ENCODE results near the gene HOXB7.

The HOXB7 gene

DNA sequence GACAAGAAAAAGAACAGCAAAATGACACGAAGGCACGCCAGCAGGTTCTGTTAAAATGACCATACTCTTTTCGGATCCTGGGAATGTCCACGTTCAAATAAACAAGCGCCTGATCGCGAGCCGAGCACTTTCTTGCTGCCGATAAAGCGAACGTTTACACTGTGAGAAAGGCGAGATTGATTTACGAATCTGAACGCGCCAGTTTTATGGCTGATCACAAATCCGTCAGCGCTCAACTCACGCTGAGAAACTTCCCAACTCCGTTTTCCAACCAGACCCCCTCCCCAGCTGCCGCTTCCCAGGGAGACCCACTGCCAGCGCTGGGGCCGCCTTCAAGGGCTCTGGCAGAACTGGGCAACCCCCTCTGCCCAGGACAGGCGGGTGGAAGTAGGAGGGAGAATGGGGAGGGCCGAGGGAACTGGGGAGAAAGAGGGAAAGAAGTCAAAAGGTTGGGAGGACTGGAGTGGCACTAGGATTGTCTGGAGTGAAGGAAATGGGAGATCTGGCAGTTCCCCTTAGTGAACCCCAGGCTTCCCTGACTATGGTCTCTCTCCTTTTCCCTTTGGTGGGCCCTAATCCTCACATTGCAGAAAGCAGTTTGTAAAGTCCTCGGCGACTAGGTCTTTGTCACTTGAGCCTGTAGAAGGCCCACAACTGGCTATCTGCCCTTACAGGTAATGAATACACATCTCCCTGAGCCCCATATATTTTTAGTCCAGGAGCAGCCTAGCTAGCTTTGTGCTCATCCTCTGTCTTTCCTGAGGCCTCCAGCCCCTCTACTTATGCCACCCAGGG lies 39.6 kb downstream of the HOXB7 start:
- Histone ChIP-seq H3K4me1 (ENCODE audit: control extremely low read depth in 1 of 4, control insufficient read depth in 4 of 4, insufficient read depth in 4 of 4, low read length in 3 of 4) (peaks cover 0 to 100% (median 64%) of the 10 kb centered on the region in 4 experiments), H3K27me3 (replicated peaks in 2 of 5; ENCODE audit: control insufficient read depth in 4 of 5, insufficient read depth in 5 of 5, low read length in 4 of 5) (no peaks in the 10 kb centered on the region), H3K27ac (ENCODE audit: insufficient read depth in 1 of 2, low read depth in 1 of 2, low read length in 2 of 2, poor library complexity in 1 of 2, severe bottlenecking in 2 of 2) (no peak overlapping the region), H3K4me3 (ENCODE audit: control insufficient read depth in 1 of 7, extremely low read depth in 1 of 7, insufficient read depth in 4 of 7, low read depth in 2 of 7, low read length in 6 of 7) (peak overlapping the region in 3 of 7 experiments; percentile 19 to 47 (median 28)), H3K9me3 (ENCODE audit: control extremely low read depth in 1 of 5, control insufficient read depth in 4 of 5, insufficient read depth in 2 of 5, low read depth in 1 of 5, low read length in 4 of 5) (no peaks in the 10 kb centered on the region), H3K36me3 (ENCODE audit: control insufficient read depth in 4 of 4, insufficient read depth in 4 of 4, low read length in 3 of 4) (peaks cover 0 to 40% (median 17%) of the 10 kb centered on the region in 4 experiments)
- ChIA-PET CTCF (interaction anchor here (1.0 to 1.5 kb wide), 2 partner anchors 9 to 22 kb away, joined by 3 to 9 read pairs; no protein-coding TSS in a partner anchor), POLR2A (no interaction called here)
- WGBS (ENCODE audit: insufficient coverage), result 37% methylated on average over 21 of the region's 26 CpGs
- DNase-seq, result no peak

DNA sequence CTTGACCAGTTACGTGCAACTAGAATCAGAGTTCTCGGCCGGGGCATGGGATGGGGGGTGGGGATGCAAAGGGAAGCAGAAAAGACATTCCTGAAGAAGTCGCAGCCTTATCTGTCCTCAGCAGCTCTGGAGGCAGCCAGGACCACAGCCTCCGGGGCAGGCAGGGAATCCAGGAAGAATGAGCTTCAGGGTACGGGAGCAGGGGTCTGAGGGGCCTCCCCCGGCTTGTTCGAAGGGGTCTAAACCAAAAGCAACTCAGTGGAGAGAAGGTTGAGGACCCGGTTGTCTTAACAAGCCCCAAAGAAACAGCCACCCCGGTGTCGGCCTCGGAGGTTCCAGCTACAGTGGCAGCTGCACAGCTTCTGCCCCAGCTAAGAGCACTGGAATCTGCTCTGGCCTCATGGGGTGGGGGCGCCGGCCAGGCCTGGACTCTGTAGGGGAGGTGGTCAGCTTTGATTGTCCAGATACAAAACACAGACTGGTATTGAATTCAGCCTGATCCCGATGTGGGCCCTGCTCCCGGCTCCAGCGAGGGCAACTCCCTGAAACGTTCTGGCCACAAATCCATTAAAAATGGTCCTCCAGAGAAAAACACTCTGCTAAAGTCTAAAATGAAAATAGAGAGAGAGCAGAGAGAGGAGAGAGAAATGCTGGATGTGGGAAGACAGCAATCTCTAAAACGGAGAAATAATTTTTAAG lies 40.3 kb downstream of the HOXB7 start:
- no peak for DNase-seq
- Histone ChIP-seq H3K4me1 (ENCODE audit: control extremely low read depth in 1 of 4, control insufficient read depth in 4 of 4, insufficient read depth in 4 of 4, low read length in 3 of 4) (peaks cover 0 to 100% (median 60%) of the 10 kb centered on the region in 4 experiments), H3K9me3 (ENCODE audit: control extremely low read depth in 1 of 5, control insufficient read depth in 4 of 5, insufficient read depth in 2 of 5, low read depth in 1 of 5, low read length in 4 of 5) (no peaks in the 10 kb centered on the region), H3K36me3 (ENCODE audit: control insufficient read depth in 4 of 4, insufficient read depth in 4 of 4, low read length in 3 of 4) (peaks cover 0 to 41% (median 20%) of the 10 kb centered on the region in 4 experiments), H3K27ac (ENCODE audit: insufficient read depth in 1 of 2, low read depth in 1 of 2, low read length in 2 of 2, poor library complexity in 1 of 2, severe bottlenecking in 2 of 2) (no peak overlapping the region), H3K4me3 (ENCODE audit: control insufficient read depth in 1 of 7, extremely low read depth in 1 of 7, insufficient read depth in 4 of 7, low read depth in 2 of 7, low read length in 6 of 7) (peak overlapping the region in 3 of 7 experiments; percentile 19 to 47 (median 28)), H3K27me3 (replicated peaks in 2 of 5; ENCODE audit: control insufficient read depth in 4 of 5, insufficient read depth in 5 of 5, low read length in 4 of 5) (no peaks in the 10 kb centered on the region)
- ChIA-PET POLR2A (interaction anchor here (0.5 to 0.7 kb wide), 2 partner anchors 10 to 224 kb away, joined by 3 read pairs; no protein-coding TSS in a partner anchor), CTCF (interaction anchor here (0.9 to 1.5 kb wide), 3 partner anchors 9 to 24 kb away, joined by 3 to 9 read pairs (median 3); no protein-coding TSS in a partner anchor)
- 32% methylated on average over 9 of the region's 19 CpGs for WGBS (ENCODE audit: insufficient coverage)

DNA sequence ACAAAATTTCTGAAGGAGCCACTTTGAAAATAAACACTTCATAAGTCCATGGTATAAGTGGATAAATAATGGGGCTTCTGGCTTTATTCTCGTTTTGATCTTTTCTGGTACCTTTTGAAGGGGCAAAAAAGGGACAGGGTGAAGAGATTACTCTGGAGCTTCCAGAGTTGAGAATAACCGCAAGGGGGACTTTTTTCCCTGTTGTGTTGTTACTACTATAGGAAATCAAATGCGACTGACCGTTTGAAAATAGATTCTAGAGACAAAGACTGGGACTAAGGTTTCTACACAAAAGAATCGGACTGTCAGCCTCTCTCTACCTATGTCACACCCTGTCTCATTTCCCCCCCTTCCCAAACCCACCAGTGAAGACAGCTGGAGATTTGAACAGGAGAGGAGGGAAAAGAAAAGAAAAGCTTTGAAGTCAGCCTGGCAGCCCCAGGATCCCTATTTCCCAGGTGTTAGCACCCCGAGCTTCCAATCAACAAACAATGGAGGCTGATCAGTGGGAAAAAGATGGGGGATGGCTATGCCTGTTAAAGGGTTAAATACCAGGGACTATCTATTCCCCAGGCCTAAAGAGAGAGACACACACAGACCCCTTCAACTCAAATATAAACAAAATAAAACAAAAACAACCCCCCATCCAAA lies 41.0 kb downstream of the HOXB7 start:
- no peaks in the 10 kb centered on the region for H3K9me3 ChIP-seq (ENCODE audit: control extremely low read depth in 1 of 5, control insufficient read depth in 4 of 5, insufficient read depth in 2 of 5, low read depth in 1 of 5, low read length in 4 of 5)
- 61% methylated on average over 2 of the region's 6 CpGs for WGBS (ENCODE audit: insufficient coverage)
- peak overlapping the region in 1 of 7 experiments; percentile 1 for H3K4me3 ChIP-seq (ENCODE audit: control insufficient read depth in 1 of 7, extremely low read depth in 1 of 7, insufficient read depth in 4 of 7, low read depth in 2 of 7, low read length in 6 of 7)
- H3K27ac ChIP-seq (ENCODE audit: insufficient read depth in 1 of 2, low read depth in 1 of 2, low read length in 2 of 2, poor library complexity in 1 of 2, severe bottlenecking in 2 of 2), result no peak overlapping the region
- no peak for DNase-seq
- H3K27me3 ChIP-seq (replicated peaks in 2 of 5; ENCODE audit: control insufficient read depth in 4 of 5, insufficient read depth in 5 of 5, low read length in 4 of 5), result no peaks in the 10 kb centered on the region
- POLR2A ChIA-PET, result interaction anchor here (0.5 to 0.7 kb wide), 2 partner anchors 11 to 223 kb away, joined by 3 read pairs; no protein-coding TSS in a partner anchor
- H3K36me3 ChIP-seq (ENCODE audit: control insufficient read depth in 4 of 4, insufficient read depth in 4 of 4, low read length in 3 of 4), result peaks cover 0 to 47% (median 19%) of the 10 kb centered on the region in 4 experiments
- peaks cover 0 to 100% (median 63%) of the 10 kb centered on the region in 4 experiments for H3K4me1 ChIP-seq (ENCODE audit: control extremely low read depth in 1 of 4, control insufficient read depth in 4 of 4, insufficient read depth in 4 of 4, low read length in 3 of 4)
- CTCF ChIA-PET, result interaction anchor here (0.9 to 1.6 kb wide), 4 partner anchors 8 to 23 kb away, joined by 3 to 9 read pairs (median 4); no protein-coding TSS in a partner anchor

DNA sequence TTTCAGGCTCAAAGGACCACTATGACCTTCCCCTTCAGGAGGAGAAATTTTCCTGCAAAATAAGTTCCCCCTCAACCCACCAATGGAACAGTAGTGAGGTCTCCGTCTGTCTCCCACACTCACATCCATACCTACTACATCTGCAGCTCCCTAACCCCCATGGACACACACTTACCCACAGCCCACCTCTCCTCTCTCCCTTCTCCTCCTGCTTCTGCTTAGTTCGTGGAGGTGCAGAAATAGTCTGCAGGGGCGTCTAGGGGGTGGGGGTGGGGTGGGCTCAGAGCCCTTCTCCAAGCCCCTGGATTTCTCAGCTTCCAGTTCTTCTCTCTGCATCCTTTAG lies 41.6 kb downstream of the HOXB7 start:
- ChIA-PET POLR2A (no interaction called here), CTCF (interaction anchor here (1.6 kb wide), 1 partner anchor 24 kb away, joined by 6 read pairs; no protein-coding TSS in a partner anchor)
- peaks cover 0 to 52% (median 18%) of the 10 kb centered on the region in 4 experiments for H3K36me3 ChIP-seq (ENCODE audit: control insufficient read depth in 4 of 4, insufficient read depth in 4 of 4, low read length in 3 of 4)
- H3K4me1 ChIP-seq (ENCODE audit: control extremely low read depth in 1 of 4, control insufficient read depth in 4 of 4, insufficient read depth in 4 of 4, low read length in 3 of 4), result peaks cover 0 to 99% (median 63%) of the 10 kb centered on the region in 4 experiments
- H3K27me3 ChIP-seq (replicated peaks in 2 of 5; ENCODE audit: control insufficient read depth in 4 of 5, insufficient read depth in 5 of 5, low read length in 4 of 5), result no peaks in the 10 kb centered on the region
- H3K4me3 ChIP-seq (ENCODE audit: control insufficient read depth in 1 of 7, extremely low read depth in 1 of 7, insufficient read depth in 4 of 7, low read depth in 2 of 7, low read length in 6 of 7), result peak overlapping the region in 4 of 7 experiments; percentile 12 to 65 (median 42)
- no peaks in the 10 kb centered on the region for H3K9me3 ChIP-seq (ENCODE audit: control extremely low read depth in 1 of 5, control insufficient read depth in 4 of 5, insufficient read depth in 2 of 5, low read depth in 1 of 5, low read length in 4 of 5)
- no CpG with 5 or more reads among the region's 3 CpGs for WGBS (ENCODE audit: insufficient coverage)
- H3K27ac ChIP-seq (ENCODE audit: insufficient read depth in 1 of 2, low read depth in 1 of 2, low read length in 2 of 2, poor library complexity in 1 of 2, severe bottlenecking in 2 of 2), result no peak overlapping the region
- no peak for DNase-seq

DNA sequence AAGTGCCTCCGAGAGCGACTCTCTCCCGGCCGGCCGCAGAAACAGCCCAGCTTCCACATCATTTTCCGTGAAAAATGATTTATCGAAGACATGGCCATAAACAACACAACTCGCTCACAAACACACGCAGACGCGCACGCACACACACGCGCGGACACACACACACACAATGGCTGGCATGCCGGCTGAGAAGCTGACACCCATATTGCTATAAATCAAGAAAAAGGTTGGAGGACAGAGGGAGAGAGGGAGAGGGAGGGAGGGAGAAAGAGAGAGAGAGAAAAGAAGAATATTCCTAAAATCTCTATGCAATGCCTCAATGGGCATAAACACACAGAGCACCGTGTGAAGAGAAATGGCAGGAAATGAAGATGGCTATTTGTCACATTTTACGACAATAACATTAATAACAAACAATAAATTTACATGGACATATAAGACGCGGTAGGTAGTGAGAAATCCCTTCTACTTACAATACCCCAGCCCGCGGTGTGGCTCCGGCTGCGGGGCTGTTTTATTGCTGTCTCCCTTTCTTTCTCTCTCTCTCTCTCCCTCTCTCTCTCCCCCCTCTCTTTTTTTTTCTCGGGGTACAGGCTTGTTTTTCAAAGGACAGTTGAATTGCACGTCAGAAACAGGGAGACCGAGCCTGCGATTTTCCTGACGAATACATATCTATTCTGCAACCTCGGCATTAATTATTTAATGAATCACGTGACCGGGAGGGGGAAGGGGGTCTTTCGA lies 42.1 kb downstream of the HOXB7 start:
- CTCF ChIA-PET, result interaction anchor here (0.6 to 2.2 kb wide), 6 partner anchors 9 to 68 kb away, joined by 3 to 7 read pairs (median 5); partner anchors contain the start of gene HOXB4
- no peaks in the 10 kb centered on the region for H3K9me3 ChIP-seq (ENCODE audit: control extremely low read depth in 1 of 5, control insufficient read depth in 4 of 5, insufficient read depth in 2 of 5, low read depth in 1 of 5, low read length in 4 of 5)
- DNase-seq, result peak in 1 of 3 donors; percentile 63
- H3K27me3 ChIP-seq (replicated peaks in 2 of 5; ENCODE audit: control insufficient read depth in 4 of 5, insufficient read depth in 5 of 5, low read length in 4 of 5), result no peaks in the 10 kb centered on the region
- H3K36me3 ChIP-seq (ENCODE audit: control insufficient read depth in 4 of 4, insufficient read depth in 4 of 4, low read length in 3 of 4), result peaks cover 0 to 52% (median 18%) of the 10 kb centered on the region in 4 experiments
- peak overlapping the region in 5 of 7 experiments; percentile 17 to 65 (median 55) for H3K4me3 ChIP-seq (ENCODE audit: control insufficient read depth in 1 of 7, extremely low read depth in 1 of 7, insufficient read depth in 4 of 7, low read depth in 2 of 7, low read length in 6 of 7)
- no peak overlapping the region for H3K27ac ChIP-seq (ENCODE audit: insufficient read depth in 1 of 2, low read depth in 1 of 2, low read length in 2 of 2, poor library complexity in 1 of 2, severe bottlenecking in 2 of 2)
- peaks cover 0 to 98% (median 64%) of the 10 kb centered on the region in 4 experiments for H3K4me1 ChIP-seq (ENCODE audit: control extremely low read depth in 1 of 4, control insufficient read depth in 4 of 4, insufficient read depth in 4 of 4, low read length in 3 of 4)
- POLR2A ChIA-PET, result no interaction called here
- WGBS (ENCODE audit: insufficient coverage), result 9% methylated on average over 8 of the region's 33 CpGs

DNA sequence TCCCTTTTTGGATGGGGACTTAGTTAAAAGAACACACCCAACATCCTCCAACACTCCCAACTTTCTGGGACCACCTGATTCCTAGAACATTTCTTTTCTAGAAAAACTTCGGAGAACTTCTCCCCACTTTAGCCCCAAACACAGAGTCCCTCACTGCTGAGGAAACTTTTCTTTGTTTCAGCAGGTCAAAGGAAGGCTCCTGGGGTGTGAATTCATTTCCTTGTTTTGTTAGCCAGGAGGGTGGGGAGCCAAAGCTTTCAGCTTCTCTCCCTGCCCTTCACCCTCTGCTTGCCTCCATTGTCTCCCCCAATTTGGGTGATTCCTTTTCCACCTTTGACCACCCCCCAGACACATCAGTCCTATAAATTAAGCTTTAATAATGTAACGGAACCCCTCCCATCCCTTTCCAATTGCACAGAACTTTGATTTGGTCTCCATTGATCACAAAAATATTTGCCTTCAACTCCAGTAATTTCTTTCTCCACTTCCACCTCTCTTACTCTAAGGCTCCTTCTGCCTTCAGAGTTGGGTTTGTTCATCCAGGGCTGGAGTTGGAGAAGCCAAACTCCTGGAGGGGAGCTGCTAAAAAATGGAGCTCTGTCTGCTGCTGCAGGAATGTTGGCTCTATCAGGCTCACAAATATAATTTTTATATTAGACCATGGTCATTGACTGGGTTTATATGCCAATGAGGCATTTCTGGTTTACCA lies 43.0 kb downstream of the HOXB7 start:
- Histone ChIP-seq H3K4me1 (ENCODE audit: control extremely low read depth in 1 of 4, control insufficient read depth in 4 of 4, insufficient read depth in 4 of 4, low read length in 3 of 4) (peaks cover 0 to 98% (median 65%) of the 10 kb centered on the region in 4 experiments), H3K27me3 (replicated peaks in 2 of 5; ENCODE audit: control insufficient read depth in 4 of 5, insufficient read depth in 5 of 5, low read length in 4 of 5) (no peaks in the 10 kb centered on the region), H3K4me3 (ENCODE audit: control insufficient read depth in 1 of 7, extremely low read depth in 1 of 7, insufficient read depth in 4 of 7, low read depth in 2 of 7, low read length in 6 of 7) (peak overlapping the region in 3 of 7 experiments; percentile 55 to 65 (median 63)), H3K36me3 (ENCODE audit: control insufficient read depth in 4 of 4, insufficient read depth in 4 of 4, low read length in 3 of 4) (peaks cover 0 to 56% (median 19%) of the 10 kb centered on the region in 4 experiments), H3K9me3 (ENCODE audit: control extremely low read depth in 1 of 5, control insufficient read depth in 4 of 5, insufficient read depth in 2 of 5, low read depth in 1 of 5, low read length in 4 of 5) (no peaks in the 10 kb centered on the region), H3K27ac (ENCODE audit: insufficient read depth in 1 of 2, low read depth in 1 of 2, low read length in 2 of 2, poor library complexity in 1 of 2, severe bottlenecking in 2 of 2) (no peak overlapping the region)
- CTCF ChIA-PET, result interaction anchor here (0.6 to 2.2 kb wide), 7 partner anchors 10 to 67 kb away, joined by 3 to 7 read pairs (median 6); partner anchors contain the start of genes HOXB4 and HOXB5
- WGBS (ENCODE audit: insufficient coverage), result no CpG with 5 or more reads among the region's 2 CpGs
- POLR2A ChIA-PET, result interaction anchor here (0.9 kb wide), 1 partner anchor 20 kb away, joined by 4 read pairs; no protein-coding TSS in a partner anchor
- no peak for DNase-seq
